GM19035 (cell line): ENCODE results near the gene ZNF430.
"Not testable (repeated sequence)": the region's sequence is repeated elsewhere in the genome, so short reads cannot be mapped to it uniquely, and the experiment has no call there.

ENCODE experiments used
- ATAC-seq: cut with Tn5 transposase; IDR thresholded peaks from one replicate; pipeline ENCODE4 v1.9.1; 2021; ENCODE audit not compliant: unreplicated experiment

ZNF430 gene

GRCh38 chr19:21020298-21021227 lies at the start of gene ZNF430:
Gene ZNF430, plus strand, starts transcription at chr19:21020657. Its CDS starts 144 bp downstream, at chr19:21020801.
- peak; percentile 96 for ATAC-seq

GRCh38 chr19:20992788-20993187 lies 27.7 kb upstream of the ZNF430 start:
- not testable (repeated sequence) for ATAC-seq

- ATAC-seq, result peak; percentile 87
Measured at GRCh38 chr19:20999731-21000352, 20.6 kb upstream of the ZNF430 start.

GRCh38 chr19:21021238-21021637 lies 781 bp downstream of the ZNF430 start:
- not testable (repeated sequence) for ATAC-seq

GRCh38 chr19:21022996-21023395 lies 2.5 kb downstream of the ZNF430 start:
- no peak for ATAC-seq

GRCh38 chr19:21023901-21024300 lies 3.4 kb downstream of the ZNF430 start:
- no peak for ATAC-seq

- ATAC-seq, result no peak
Measured at GRCh38 chr19:21028969-21029268, 8.5 kb downstream of the ZNF430 start.

GRCh38 chr19:21045028-21045427 lies 24.6 kb downstream of the ZNF430 start:
- no peak for ATAC-seq

- ATAC-seq, result no peak
Measured at GRCh38 chr19:21046489-21046888, 26.0 kb downstream of the ZNF430 start.

- no peak for ATAC-seq
Measured at GRCh38 chr19:21047716-21048115, 27.3 kb downstream of the ZNF430 start.

GRCh38 chr19:21052902-21053301 lies 32.4 kb downstream of the ZNF430 start:
- ATAC-seq, result no peak

GRCh38 chr19:21065336-21065735 lies 44.9 kb downstream of the ZNF430 start:
- ATAC-seq, result no peak

GRCh38 chr19:21082011-21082975 lies 61.8 kb downstream of the ZNF430 start, which contains the start of gene ZNF714:
Gene ZNF714, plus strand, starts transcription at chr19:21082203. Its CDS starts 16,066 bp downstream, at chr19:21098269.
- ATAC-seq, result peak; percentile 90

GRCh38 chr19:21084343-21084742 lies 63.9 kb downstream of the ZNF430 start:
- no peak for ATAC-seq

- ATAC-seq, result no peak
Measured at GRCh38 chr19:21087871-21088270, 67.4 kb downstream of the ZNF430 start.

GRCh38 chr19:21092109-21092508 lies 71.7 kb downstream of the ZNF430 start:
- no peak for ATAC-seq

- no peak for ATAC-seq
Measured at GRCh38 chr19:21094347-21095025, 74.0 kb downstream of the ZNF430 start.

GRCh38 chr19:21098291-21098690 lies 77.8 kb downstream of the ZNF430 start:
- ATAC-seq, result no peak

GRCh38 chr19:21101521-21102242 lies 81.2 kb downstream of the ZNF430 start:
- no peak for ATAC-seq

GRCh38 chr19:21109116-21109515 lies 88.7 kb downstream of the ZNF430 start:
- ATAC-seq, result no peak
